ENCODE results near the gene ARHGAP27.
"Not testable (repeated sequence)": the region's sequence is repeated elsewhere in the genome, so short reads cannot be mapped to it uniquely, and the experiment has no call there.

The ARHGAP27 gene

GRCh38 chr17:45449708-45450329 lies 17.1 kb upstream of the ARHGAP27 start:
- H3K4me3 Mint-ChIP-seq; H3K27me3 Mint-ChIP-seq (ENCODE audit: low read depth); H3K9me3 Mint-ChIP-seq: not testable (repeated sequence)
- Mint-ChIP-seq H3K27ac (peak overlapping the region; percentile 22), H3K4me1 (ENCODE audit: low read depth) (peaks cover 19% of the 10 kb centered on the region), H3K36me3 (ENCODE audit: low read depth) (peaks cover 29% of the 10 kb centered on the region)

- H3K9me3 Mint-ChIP-seq; H3K4me3 Mint-ChIP-seq; H3K27me3 Mint-ChIP-seq (ENCODE audit: low read depth); H3K27ac Mint-ChIP-seq: not testable (repeated sequence)
- Mint-ChIP-seq H3K4me1 (ENCODE audit: low read depth) (peaks cover 20% of the 10 kb centered on the region), H3K36me3 (ENCODE audit: low read depth) (peaks cover 24% of the 10 kb centered on the region)
These were observed 16.6 kb upstream of the ARHGAP27 start for GRCh38 chr17:45449260-45449659.

- not testable (repeated sequence) for H3K9me3 Mint-ChIP-seq; H3K4me3 Mint-ChIP-seq; H3K27me3 Mint-ChIP-seq (ENCODE audit: low read depth)
- peaks cover 24% of the 10 kb centered on the region for H3K36me3 Mint-ChIP-seq (ENCODE audit: low read depth)
- peaks cover 20% of the 10 kb centered on the region for H3K4me1 Mint-ChIP-seq (ENCODE audit: low read depth)
- H3K27ac Mint-ChIP-seq = peak overlapping the region; percentile 38
These were observed 15.8 kb upstream of the ARHGAP27 start for GRCh38 chr17:45448483-45448882.

- H3K36me3 Mint-ChIP-seq (ENCODE audit: low read depth) = peaks cover 24% of the 10 kb centered on the region
- peaks cover 20% of the 10 kb centered on the region for H3K4me1 Mint-ChIP-seq (ENCODE audit: low read depth)
- peak overlapping the region; percentile 38 for H3K27ac Mint-ChIP-seq
- H3K27me3 Mint-ChIP-seq (ENCODE audit: low read depth); H3K9me3 Mint-ChIP-seq; H3K4me3 Mint-ChIP-seq: not testable (repeated sequence)
These were observed 15.4 kb upstream of the ARHGAP27 start for GRCh38 chr17:45448066-45448465.

GRCh38 chr17:45447650-45448049 lies 15.0 kb upstream of the ARHGAP27 start:
- not testable (repeated sequence) for H3K4me3 Mint-ChIP-seq

GRCh38 chr17:45446872-45447625 lies 14.4 kb upstream of the ARHGAP27 start:
- H3K9me3 Mint-ChIP-seq; H3K4me3 Mint-ChIP-seq; H3K27ac Mint-ChIP-seq; H3K27me3 Mint-ChIP-seq (ENCODE audit: low read depth): not testable (repeated sequence)
- Mint-ChIP-seq H3K36me3 (ENCODE audit: low read depth) (peaks cover 24% of the 10 kb centered on the region), H3K4me1 (ENCODE audit: low read depth) (peaks cover 20% of the 10 kb centered on the region)

More at GRCh38 chr17:45447650-45448049, 15.0 kb upstream of the ARHGAP27 start:
- not testable (repeated sequence) for H3K27ac Mint-ChIP-seq; H3K9me3 Mint-ChIP-seq; H3K27me3 Mint-ChIP-seq (ENCODE audit: low read depth)
- Mint-ChIP-seq H3K4me1 (ENCODE audit: low read depth) (peaks cover 20% of the 10 kb centered on the region), H3K36me3 (ENCODE audit: low read depth) (peaks cover 24% of the 10 kb centered on the region)

GRCh38 chr17:45445901-45446743 lies 13.5 kb upstream of the ARHGAP27 start:
- H3K27me3 Mint-ChIP-seq (ENCODE audit: low read depth); H3K9me3 Mint-ChIP-seq: not testable (repeated sequence)
- Mint-ChIP-seq H3K27ac (peak overlapping the region; percentile 80), H3K4me3 (peak overlapping the region; percentile 52), H3K4me1 (ENCODE audit: low read depth) (peaks cover 20% of the 10 kb centered on the region), H3K36me3 (ENCODE audit: low read depth) (peaks cover 24% of the 10 kb centered on the region)

GRCh38 chr17:45444856-45445820 lies 12.5 kb upstream of the ARHGAP27 start:
- not testable (repeated sequence) for H3K27me3 Mint-ChIP-seq (ENCODE audit: low read depth); H3K27ac Mint-ChIP-seq; H3K9me3 Mint-ChIP-seq; H3K4me3 Mint-ChIP-seq
- Mint-ChIP-seq H3K4me1 (ENCODE audit: low read depth) (peaks cover 27% of the 10 kb centered on the region), H3K36me3 (ENCODE audit: low read depth) (peaks cover 22% of the 10 kb centered on the region)

GRCh38 chr17:45444301-45444700 lies 11.6 kb upstream of the ARHGAP27 start:
- Mint-ChIP-seq H3K36me3 (ENCODE audit: low read depth) (peaks cover 19% of the 10 kb centered on the region), H3K4me1 (ENCODE audit: low read depth) (peaks cover 27% of the 10 kb centered on the region)
- not testable (repeated sequence) for H3K9me3 Mint-ChIP-seq; H3K27ac Mint-ChIP-seq; H3K27me3 Mint-ChIP-seq (ENCODE audit: low read depth); H3K4me3 Mint-ChIP-seq

- Mint-ChIP-seq H3K36me3 (ENCODE audit: low read depth) (peaks cover 17% of the 10 kb centered on the region), H3K4me1 (ENCODE audit: low read depth) (peaks cover 27% of the 10 kb centered on the region)
- H3K27me3 Mint-ChIP-seq (ENCODE audit: low read depth); H3K27ac Mint-ChIP-seq; H3K4me3 Mint-ChIP-seq; H3K9me3 Mint-ChIP-seq: not testable (repeated sequence)
These were observed 10.9 kb upstream of the ARHGAP27 start for GRCh38 chr17:45443371-45444260.

GRCh38 chr17:45441526-45442310 lies 9.0 kb upstream of the ARHGAP27 start:
- Mint-ChIP-seq H3K27ac (no peak overlapping the region), H3K9me3 (no peaks in the 10 kb centered on the region), H3K36me3 (ENCODE audit: low read depth) (peaks cover 15% of the 10 kb centered on the region), H3K4me1 (ENCODE audit: low read depth) (peaks cover 20% of the 10 kb centered on the region), H3K4me3 (no peak overlapping the region), H3K27me3 (ENCODE audit: low read depth) (no peaks in the 10 kb centered on the region)

- H3K27me3 Mint-ChIP-seq (ENCODE audit: low read depth); H3K27ac Mint-ChIP-seq; H3K9me3 Mint-ChIP-seq; H3K4me3 Mint-ChIP-seq: not testable (repeated sequence)
- peaks cover 14% of the 10 kb centered on the region for H3K4me1 Mint-ChIP-seq (ENCODE audit: low read depth)
- H3K36me3 Mint-ChIP-seq (ENCODE audit: low read depth) = peaks cover 13% of the 10 kb centered on the region
These were observed 8.3 kb upstream of the ARHGAP27 start for GRCh38 chr17:45440839-45441515.

All from T-helper 1 cell treated with Interleukin-12 subunit alpha and Interleukin-12 subunit beta and Interleukin-4 antibody, amounts not matched to agents 30 μg/mL and 1 μg/mL, for 36 hours (primary cell).